ES-I3 (cell line): ENCODE measurements around the gene KRTAP4-8.
"Not testable (repeated sequence)": the region's sequence is repeated elsewhere in the genome, so short reads cannot be mapped to it uniquely, and the experiment has no call there.

ENCODE experiments used
- H3K36me3 ChIP-seq: 2 replicates; pipeline ENCODE4 v1.6.1; 2013; ENCODE audit warnings: mild to moderate bottlenecking, low read length, control low read depth, moderate library complexity; ENCODE audit not compliant: insufficient read depth
- H3K4me1 ChIP-seq: 2 replicates; pipeline ENCODE4 v1.6.1; 2013; ENCODE audit warnings: mild to moderate bottlenecking, control low read depth, low read length; ENCODE audit not compliant: insufficient read depth
- H3K9ac ChIP-seq: 2 replicates; pipeline ENCODE4 v1.6.1; 2013; ENCODE audit warnings: low read depth, mild to moderate bottlenecking, low read length, moderate library complexity
- H3K9me3 ChIP-seq: 2 replicates; pipeline ENCODE4 v1.6.1; 2013; ENCODE audit warnings: mild to moderate bottlenecking, low read length, moderate library complexity; ENCODE audit not compliant: control insufficient read depth, insufficient read depth

Gene KRTAP4-8

DNA sequence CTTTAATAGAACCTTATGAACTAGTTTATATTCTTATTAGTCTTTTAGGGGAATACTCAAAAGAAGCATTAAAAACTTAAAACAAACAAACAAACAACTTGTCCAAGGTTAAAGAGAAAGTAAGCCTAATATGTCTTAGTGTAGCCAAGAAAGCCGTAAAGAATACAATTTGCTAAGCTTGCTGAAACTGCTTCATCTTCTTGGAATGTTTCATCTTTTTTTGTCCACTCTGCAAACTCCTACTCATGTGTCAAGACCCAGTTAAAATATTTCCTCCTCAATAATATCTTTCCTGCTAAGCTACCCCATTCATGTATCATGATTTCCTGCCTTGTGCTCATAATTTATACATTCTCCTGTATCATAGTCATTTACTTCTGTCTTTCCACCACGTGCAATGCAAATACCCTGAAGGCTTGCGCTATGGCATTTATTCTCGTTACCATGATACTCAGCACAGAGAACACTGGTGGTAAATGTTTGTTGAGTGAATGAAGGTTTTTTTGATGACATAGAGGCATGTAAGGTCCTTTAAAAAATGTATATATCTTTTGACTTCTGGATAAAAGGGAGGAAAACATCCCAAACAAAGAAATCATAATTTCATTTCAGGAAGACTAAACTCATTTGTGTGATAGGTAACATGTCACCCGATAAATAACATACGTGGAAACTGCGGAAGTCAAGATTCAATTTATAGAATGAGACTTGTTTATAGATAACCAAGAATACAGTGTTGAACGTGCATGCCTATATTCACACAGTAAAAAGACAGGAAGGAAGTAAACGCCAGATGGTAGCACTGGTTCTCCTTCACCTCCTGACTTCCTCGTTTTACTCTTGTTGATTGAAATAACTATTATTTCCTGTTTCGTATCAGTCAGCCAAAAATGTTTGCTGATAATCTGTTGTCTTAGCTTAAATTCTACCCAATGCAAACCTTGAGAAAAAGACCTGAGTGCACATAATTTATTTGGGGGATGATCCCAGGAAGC, 22.1 kb upstream of the KRTAP4-8 start:
- H3K9ac ChIP-seq, H3K9me3 ChIP-seq, H3K36me3 ChIP-seq, H3K4me1 ChIP-seq: not testable (repeated sequence)

DNA sequence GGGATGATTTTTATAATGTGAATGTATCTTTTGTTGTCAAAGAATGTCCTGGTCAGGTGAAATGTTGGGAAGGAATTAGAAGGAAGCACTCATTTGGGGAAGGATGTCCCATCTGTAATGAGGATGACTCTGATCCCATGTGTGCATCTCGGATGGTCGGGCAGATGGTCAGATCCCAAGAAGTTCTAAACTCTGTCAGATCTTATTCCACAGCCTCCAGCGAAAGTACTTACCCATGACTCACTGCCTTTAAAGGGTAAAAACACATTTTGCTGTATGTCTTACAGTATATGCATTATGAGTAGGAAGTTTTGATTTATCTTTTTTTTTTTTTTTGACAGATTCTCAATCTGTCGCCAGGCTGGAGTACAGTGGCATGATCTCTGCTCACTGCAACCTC, 20.8 kb upstream of the KRTAP4-8 start:
- no peak overlapping the region for H3K9ac ChIP-seq
- H3K36me3 ChIP-seq = no peaks in the 10 kb centered on the region
- H3K9me3 ChIP-seq = no peaks in the 10 kb centered on the region
- H3K4me1 ChIP-seq = no peaks in the 10 kb centered on the region

DNA sequence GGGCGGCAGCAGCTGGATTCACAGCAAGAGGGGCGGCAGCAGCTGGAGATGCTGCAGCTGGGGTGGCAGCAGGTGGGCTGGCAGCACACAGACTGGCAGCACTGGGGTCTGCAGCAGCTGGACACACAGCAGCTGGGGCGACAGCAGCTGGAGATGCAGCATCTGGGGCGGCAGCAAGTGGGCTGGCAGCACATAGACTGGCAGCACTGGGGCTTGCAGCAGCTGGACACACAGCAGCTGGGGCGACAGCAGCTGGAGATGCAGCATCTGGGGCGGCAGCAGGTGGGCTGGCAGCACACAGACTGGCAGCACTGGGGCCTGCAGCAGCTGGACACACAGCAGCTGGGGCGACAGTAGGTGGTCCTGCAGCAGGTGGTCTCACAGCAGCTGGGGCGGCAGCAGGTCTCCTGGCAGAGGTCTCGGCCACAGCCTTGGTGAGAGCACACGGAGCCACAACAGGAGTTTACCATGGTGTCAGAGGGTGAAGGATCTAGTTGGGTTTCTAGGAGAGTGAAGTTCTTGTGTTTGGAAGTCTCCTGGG, 20.0 kb upstream of the KRTAP4-8 start, which contains the start of gene KRTAP4-11:
Gene KRTAP4-11, minus strand, starts transcription at position 528 of the 541 bp plus-strand sequence. Its CDS starts 58 bp downstream, at position 470.
- H3K9me3 ChIP-seq, H3K36me3 ChIP-seq, H3K4me1 ChIP-seq: not testable (repeated sequence)

DNA sequence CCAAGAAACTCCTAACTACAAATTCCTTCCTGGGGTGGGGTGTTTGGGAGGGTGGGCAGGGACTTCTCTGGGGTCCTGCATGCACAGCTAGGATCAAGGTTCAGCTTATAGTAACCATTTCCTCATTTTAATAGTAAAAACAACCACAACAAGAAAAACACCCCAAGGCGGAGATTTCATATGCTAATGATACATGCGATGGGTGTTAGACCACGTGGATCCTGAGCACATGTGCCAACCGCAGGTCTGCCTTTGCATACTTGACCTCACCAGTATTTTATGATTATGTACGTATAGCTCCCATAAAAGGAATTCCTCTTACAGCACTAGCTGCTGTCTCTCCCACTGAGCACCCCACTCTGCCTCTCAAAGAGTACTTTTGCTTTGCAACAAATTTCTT, 18.4 kb upstream of the KRTAP4-8 start:
- no peak overlapping the region for H3K9ac ChIP-seq
- H3K4me1 ChIP-seq = no peaks in the 10 kb centered on the region
- H3K36me3 ChIP-seq = no peaks in the 10 kb centered on the region
- H3K9me3 ChIP-seq = peaks cover 8% of the 10 kb centered on the region

More for the DNA sequence above, 20.0 kb upstream of the KRTAP4-8 start, which contains the start of gene KRTAP4-11:
- H3K9ac ChIP-seq = not testable (repeated sequence)

DNA sequence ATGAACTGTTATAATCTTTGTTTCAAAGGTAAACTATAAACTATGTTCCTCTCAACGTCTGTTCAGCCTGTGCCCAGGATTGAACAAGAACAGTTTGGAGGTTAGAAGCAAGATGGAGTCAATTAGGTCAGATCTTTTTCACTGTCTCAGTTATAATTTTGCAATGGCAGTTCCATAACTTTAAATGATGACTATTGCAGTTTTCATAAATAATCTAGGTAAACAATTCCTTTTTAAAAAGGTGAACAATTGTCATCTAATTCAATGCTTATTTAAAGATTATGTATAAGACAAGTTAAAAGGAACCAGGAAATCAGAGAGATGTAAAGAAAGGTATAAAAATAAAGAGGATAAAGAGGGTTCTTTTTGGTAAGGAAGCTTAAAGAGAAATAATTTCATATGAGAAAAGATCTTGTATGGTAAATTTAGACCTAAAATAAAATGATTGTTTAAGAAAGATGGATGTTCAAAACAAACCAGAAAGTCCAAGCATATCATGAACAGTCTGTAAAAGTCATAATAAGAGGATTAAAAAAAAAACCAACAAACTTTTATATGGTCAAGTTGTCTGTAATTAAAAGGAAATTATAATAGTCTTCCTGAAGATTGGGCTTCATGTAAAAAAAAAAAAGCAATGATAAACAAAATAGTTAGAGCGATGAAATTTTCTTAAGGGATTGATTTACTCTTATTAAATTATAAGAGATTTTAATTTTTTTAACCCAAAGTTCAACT, 13.4 kb upstream of the KRTAP4-8 start:
- Histone ChIP-seq H3K36me3 (no peaks in the 10 kb centered on the region), H3K4me1 (no peaks in the 10 kb centered on the region), H3K9ac (no peak overlapping the region), H3K9me3 (peaks cover 8% of the 10 kb centered on the region)

DNA sequence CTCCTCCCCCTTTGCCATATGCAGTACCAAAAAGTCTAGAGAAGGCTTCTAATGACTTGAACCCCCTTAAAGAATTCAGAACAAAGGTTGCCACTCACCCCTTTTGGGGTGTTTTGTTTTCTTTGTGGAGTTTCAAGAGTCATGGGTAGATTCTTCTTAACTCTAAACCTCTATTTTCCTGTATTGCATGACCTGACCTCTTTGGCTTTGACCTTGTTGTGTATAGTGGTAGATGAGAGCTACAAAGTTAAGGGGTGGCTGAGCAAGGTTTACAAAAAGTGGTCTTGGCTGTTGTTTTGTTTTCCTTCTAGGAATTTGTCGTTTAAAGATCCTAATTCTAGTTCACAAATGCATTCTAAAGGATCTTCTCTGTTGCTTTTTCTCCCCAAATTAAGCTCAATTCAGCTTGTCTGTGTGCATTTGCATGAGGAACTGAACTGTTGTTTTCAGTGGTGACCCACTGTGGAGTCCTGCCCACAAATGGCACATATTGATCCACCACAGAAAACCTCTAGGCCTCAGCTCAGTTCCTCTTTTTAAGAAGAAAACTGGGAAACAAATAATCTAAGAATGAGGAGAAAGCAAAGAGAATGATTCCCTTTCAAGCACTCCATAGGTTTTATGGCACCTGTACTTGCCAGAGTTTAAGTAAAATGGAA, 10.9 kb upstream of the KRTAP4-8 start:
- not testable (repeated sequence) for H3K9me3 ChIP-seq, H3K4me1 ChIP-seq, H3K36me3 ChIP-seq, H3K9ac ChIP-seq

DNA sequence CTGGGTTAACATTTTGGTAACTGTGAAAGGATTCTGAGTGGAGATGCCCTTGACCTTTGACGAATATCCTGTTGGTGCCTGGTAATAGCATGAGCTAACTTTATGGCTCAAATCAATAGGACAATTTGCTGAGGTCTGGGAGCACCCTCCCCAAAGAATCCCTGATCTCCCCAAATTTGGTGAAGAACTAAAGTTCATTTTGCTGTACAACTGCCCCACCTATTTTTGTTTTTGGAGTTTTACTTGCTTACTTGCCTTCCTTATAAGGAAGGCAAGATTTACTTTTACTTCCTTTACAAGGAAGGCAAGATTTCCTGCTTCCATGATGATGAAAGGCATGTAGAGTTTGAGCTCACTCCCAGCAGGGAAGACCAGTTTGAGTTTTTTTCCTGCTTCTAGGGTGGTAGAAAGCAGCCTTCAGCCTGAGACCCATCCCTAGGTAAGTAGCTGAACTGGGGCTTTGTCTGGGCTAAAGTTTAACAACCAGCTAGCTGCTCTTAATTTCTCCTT, 10.1 kb upstream of the KRTAP4-8 start:
- no peak overlapping the region for H3K9ac ChIP-seq
- peaks cover 4% of the 10 kb centered on the region for H3K9me3 ChIP-seq
- H3K36me3 ChIP-seq = no peaks in the 10 kb centered on the region
- H3K4me1 ChIP-seq = no peaks in the 10 kb centered on the region

DNA sequence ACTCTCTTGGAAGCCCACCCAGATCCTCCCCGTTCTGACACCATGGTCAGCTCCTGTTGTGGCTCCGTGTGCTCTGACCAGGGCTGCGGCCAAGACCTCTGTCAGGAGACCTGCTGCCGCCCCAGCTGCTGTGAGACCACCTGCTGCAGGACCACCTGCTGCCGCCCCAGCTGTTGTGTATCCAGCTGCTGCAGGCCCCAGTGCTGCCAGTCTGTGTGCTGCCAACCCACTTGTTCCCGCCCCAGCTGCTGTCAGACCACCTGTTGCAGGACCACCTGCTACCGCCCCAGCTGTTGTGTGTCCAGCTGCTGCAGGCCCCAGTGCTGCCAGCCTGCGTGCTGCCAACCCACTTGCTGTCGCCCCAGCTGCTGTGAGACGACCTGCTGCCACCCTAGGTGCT, 7.4 kb upstream of the KRTAP4-8 start, which contains the start of gene KRTAP4-9:
Gene KRTAP4-9, plus strand, starts transcription at position 43 of the 400 bp plus-strand sequence. Its CDS starts 0 bp downstream, at position 43.
- H3K4me1 ChIP-seq, H3K9ac ChIP-seq, H3K9me3 ChIP-seq, H3K36me3 ChIP-seq: not testable (repeated sequence)

DNA sequence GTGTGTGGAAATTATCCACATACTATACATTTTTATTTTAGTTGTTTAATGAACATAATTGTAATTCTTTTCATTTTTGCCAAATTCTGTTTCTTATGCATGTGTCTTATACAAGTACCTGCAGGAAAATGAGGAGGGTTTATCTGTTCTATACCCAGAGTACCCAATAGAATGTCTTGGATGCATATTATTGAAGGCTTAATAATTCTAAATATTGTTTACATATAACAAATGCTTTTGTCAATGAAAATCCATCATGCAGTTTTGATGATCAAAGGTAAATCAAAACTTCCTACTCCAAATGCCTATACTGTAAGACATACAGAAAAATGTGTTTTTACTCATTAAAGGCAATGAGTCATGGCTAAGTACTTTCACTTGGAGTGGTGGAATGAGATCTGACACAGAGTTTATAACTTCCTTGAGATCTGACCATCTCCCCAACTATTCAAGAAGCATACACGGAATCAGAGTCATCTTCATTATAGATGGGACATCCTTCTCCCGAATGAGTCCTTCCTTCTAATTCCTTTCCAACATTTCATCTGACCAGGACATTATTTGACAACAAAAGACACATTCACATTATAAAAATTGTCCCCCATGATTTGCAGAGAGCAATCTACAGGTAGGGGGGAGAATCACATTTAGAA, 6.6 kb upstream of the KRTAP4-8 start:
- H3K9ac ChIP-seq, H3K9me3 ChIP-seq, H3K36me3 ChIP-seq, H3K4me1 ChIP-seq: not testable (repeated sequence)

DNA sequence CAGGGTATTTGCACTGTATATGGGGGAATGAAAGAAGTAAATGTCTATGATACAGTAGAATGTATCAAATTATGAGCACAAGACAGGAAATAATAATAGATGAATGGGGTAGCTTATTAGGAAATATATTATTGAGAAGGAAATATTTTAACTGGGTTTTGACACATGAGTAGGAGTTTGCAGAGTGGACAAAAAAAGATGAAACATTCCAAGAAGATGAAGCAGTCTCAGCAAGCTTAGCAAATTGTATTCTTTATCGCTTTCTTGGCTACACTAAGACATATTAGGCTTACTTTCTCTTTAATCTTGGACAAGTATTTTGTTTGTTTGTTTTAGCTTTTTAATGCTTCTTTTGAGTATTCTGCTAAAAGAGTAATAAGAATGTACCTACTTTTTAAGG, 6.0 kb upstream of the KRTAP4-8 start:
- no peaks in the 10 kb centered on the region for H3K4me1 ChIP-seq
- H3K9ac ChIP-seq = no peak overlapping the region
- H3K36me3 ChIP-seq = no peaks in the 10 kb centered on the region
- no peaks in the 10 kb centered on the region for H3K9me3 ChIP-seq

DNA sequence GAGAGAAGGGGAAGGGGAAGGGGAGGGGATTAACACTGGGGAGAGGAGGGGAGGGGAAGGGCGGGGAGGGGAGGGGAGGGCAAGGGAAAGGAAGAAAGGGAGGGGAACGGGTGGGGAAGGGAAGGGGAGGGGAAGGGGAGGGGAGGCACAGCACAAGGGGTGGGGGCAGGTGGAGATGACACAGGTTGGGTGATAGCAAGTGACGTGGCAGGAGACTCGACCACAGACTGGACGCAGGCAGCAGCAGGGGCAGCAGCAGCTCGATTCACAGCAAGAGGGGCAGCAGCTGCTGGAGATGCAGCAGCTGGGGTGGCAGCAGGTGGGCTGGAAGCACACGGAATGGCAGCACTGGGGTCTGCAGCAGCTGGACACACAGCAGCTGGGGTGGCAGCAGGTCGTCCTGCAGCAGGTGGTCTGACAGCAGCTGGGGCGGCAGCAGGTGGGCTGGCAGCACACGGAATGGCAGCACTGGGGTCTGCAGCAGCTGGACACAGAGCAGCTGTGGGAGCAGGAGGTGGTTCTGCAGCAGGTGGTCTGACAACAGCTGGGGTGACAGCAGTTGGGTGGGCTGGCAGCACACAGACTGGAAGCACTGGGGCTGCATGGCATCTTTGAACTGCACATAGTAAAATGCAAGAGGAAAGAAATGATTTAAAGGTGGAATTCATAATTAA, 3.8 kb upstream of the KRTAP4-8 start, which contains the start of gene KRTAP4-16:
Gene KRTAP4-16, minus strand, starts transcription at position 624 of the 674 bp plus-strand sequence. Its CDS starts 0 bp downstream, at position 624.
- no peaks in the 10 kb centered on the region for H3K9me3 ChIP-seq
- no peaks in the 10 kb centered on the region for H3K4me1 ChIP-seq
- H3K9ac ChIP-seq = no peak within 1 kb of the TSS

DNA sequence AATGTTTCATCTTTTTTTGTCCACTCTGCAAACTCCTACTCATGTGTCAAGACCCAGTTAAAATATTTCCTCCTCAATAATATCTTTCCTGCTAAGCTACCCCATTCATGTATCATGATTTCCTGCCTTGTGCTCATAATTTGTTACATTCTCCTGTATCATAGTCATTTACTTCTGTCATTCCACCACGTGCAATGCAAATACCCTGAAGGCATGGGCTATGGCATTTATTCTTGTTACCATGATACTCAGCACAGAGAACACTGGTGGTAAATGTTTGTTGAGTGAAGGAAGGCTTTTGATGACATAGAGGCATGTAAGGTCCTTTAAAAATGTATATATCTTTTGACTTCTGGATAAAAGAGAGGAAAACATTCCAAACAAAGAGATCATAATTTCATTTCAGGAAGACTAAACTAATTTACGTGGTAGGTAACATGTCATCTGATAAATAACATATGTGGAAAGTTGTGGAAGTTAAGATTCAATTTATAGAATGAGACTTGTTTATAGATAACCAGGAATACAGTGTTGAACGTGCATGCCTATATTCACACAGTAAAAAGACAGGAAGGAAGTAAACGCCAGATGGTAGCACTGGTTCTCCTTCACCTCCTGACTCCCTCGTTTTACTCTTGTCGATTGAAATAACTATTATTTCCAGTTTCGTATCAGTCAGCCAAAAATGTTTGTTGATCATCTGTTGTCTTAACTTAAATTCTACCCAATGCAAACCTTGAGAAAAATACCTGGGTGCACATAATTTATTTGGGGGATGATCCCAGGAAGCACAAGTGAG, 1.9 kb upstream of the KRTAP4-8 start:
- H3K36me3 ChIP-seq, H3K9me3 ChIP-seq, H3K4me1 ChIP-seq, H3K9ac ChIP-seq: not testable (repeated sequence)

More for the DNA sequence above, 3.8 kb upstream of the KRTAP4-8 start, which contains the start of gene KRTAP4-16:
- H3K36me3 ChIP-seq = no peaks in the 10 kb centered on the region
